B cell (primary cell): ENCODE results near the gene WFDC5. TPM values are rescaled to one million over a fixed set of nuclear protein-coding genes. Genes with fewer than 3 reads are reported as not detected.
A peak's percentile ranks its signal among the peaks of the same experiment; 100 is the strongest.

Experiments used
- ATAC-seq: fragments of 200-7000 bp; cut with Tn5 transposase; one replicate; pipeline ENCODE4 v1.10.0; 2021; ENCODE audit warnings: low read depth, mild to moderate bottlenecking, moderate number of reproducible peaks, moderate library complexity
- CTCF ChIA-PET: fragments of 350-600 bp; sonication (Branson Sonifier 250); formaldehyde crosslinking; loops from one replicate; lab custom pipeline; 2021; ENCODE audit warnings: antibody characterized with exemption, inconsistent platforms; lab: Charles Lee
- POLR2A ChIA-PET: fragments of 350-600 bp; sonication (Branson Sonifier 250); formaldehyde crosslinking; loops from one replicate; lab custom pipeline; 2021; ENCODE audit warnings: antibody characterized with exemption; lab: Charles Lee
- DNase-seq: peaks from one replicate; pipeline ENCODE4 v3.0.0; 2013
- H2AFZ ChIP-seq: 2 replicates; pipeline ENCODE4 v1.6.1; 2012; ENCODE audit warnings: mild to moderate bottlenecking, low read depth, low read length; ENCODE audit not compliant: insufficient read depth, poor library complexity, severe bottlenecking
- H3K27ac ChIP-seq, 2 donors: 1 replicate in 1 of 2; 2 replicates in 1 of 2; pipeline ENCODE4 v1.5.1; 2012 to 2013; ENCODE audit warnings: low read length in 2 of 2, mild to moderate bottlenecking in 2 of 2, moderate library complexity in 1 of 2
- H3K27me3 ChIP-seq, 4 experiments: fragments of 200-600 bp in 1 of 4; sonication (generic) in 1 of 4; replicated peaks in 1 of 4; 1 replicate in 2 of 4; 2 replicates in 2 of 4; pipeline versions ENCODE4 v1.6.1 to v1.7.0; 2013 to 2016; ENCODE audit warnings: low read length in 3 of 4, mild to moderate bottlenecking in 2 of 4, mixed read lengths in 1 of 4, moderate library complexity in 1 of 4; ENCODE audit not compliant: insufficient read depth in 4 of 4, control insufficient read depth in 3 of 4; ENCODE audit errors: control extremely low read depth in 1 of 4
- H3K36me3 ChIP-seq, 2 experiments: replicated peaks in 1 of 2; 1 replicate in 1 of 2; 2 replicates in 1 of 2; pipeline versions ENCODE4 v1.6.1 to v1.7.1; 2013; ENCODE audit warnings: low read length in 1 of 2; ENCODE audit not compliant: insufficient read depth in 2 of 2, control insufficient read depth in 1 of 2; ENCODE audit errors: control extremely low read depth in 1 of 2, extremely low read depth in 1 of 2
- H3K4me1 ChIP-seq, 2 donors: fragments of 200-600 bp in 1 of 2; sonication (generic) in 1 of 2; 1 replicate in 1 of 2; 2 replicates in 1 of 2; pipeline versions ENCODE4 v1.5.1 to v1.6.1; 2013 to 2017; ENCODE audit warnings: low read length in 2 of 2; ENCODE audit not compliant: control insufficient read depth in 2 of 2, insufficient read depth in 2 of 2
- H3K4me2 ChIP-seq: replicated peaks from 2 replicates; pipeline ENCODE3; 2012; ENCODE audit warnings: mild to moderate bottlenecking, low read depth, low read length; ENCODE audit not compliant: poor library complexity, severe bottlenecking
- H3K4me3 ChIP-seq, 5 experiments: fragments of 200-600 bp in 1 of 5; sonication (generic) in 1 of 5; 1 replicate in 3 of 5; 2 replicates in 2 of 5; pipeline versions ENCODE4 v1.5.1 to v1.7.0; 2011 to 2016; ENCODE audit warnings: low read length in 4 of 5, mild to moderate bottlenecking in 4 of 5, low read depth in 2 of 5, control low read depth in 1 of 5, moderate library complexity in 1 of 5; ENCODE audit not compliant: insufficient read depth in 1 of 5; ENCODE audit errors: control extremely low read depth in 1 of 5, extremely low read depth in 1 of 5
- H3K79me2 ChIP-seq: fragments of 200-600 bp; sonication (generic); one replicate; pipeline ENCODE4 v1.6.0; 2016; ENCODE audit warnings: low read length; ENCODE audit not compliant: control insufficient read depth, insufficient read depth
- H3K9ac ChIP-seq: fragments of 200-600 bp; sonication (generic); 2 replicates; pipeline ENCODE4 v1.6.1; 2017; ENCODE audit warnings: mild to moderate bottlenecking, low read length, moderate library complexity
- H3K9me3 ChIP-seq, 3 donors: one replicate each; pipeline versions ENCODE4 v1.6.1 to v1.7.1; 2013; ENCODE audit warnings: low read length in 2 of 3; ENCODE audit not compliant: control insufficient read depth in 2 of 3, insufficient read depth in 1 of 3; ENCODE audit errors: control extremely low read depth in 1 of 3
- H4K20me1 ChIP-seq: 2 replicates; pipeline ENCODE4 v1.6.0; 2012; ENCODE audit warnings: mild to moderate bottlenecking, low read length; ENCODE audit not compliant: insufficient read depth, control insufficient read depth, poor library complexity, severe bottlenecking
- H3K27ac Mint-ChIP-seq: one replicate; pipeline ENCODE4 v1.8.0; 2021; ENCODE audit warnings: mixed read lengths
- H3K27me3 Mint-ChIP-seq: one replicate; pipeline ENCODE4 v1.8.0; 2021; ENCODE audit warnings: mixed read lengths
- H3K4me1 Mint-ChIP-seq: one replicate; pipeline ENCODE4 v1.8.0; 2021; ENCODE audit warnings: mixed read lengths
- H3K4me3 Mint-ChIP-seq: one replicate; pipeline ENCODE4 v1.8.0; 2021; ENCODE audit warnings: mixed read lengths
- H3K9me3 Mint-ChIP-seq: one replicate; pipeline ENCODE4 v1.8.0; 2022; ENCODE audit warnings: mixed read lengths; ENCODE audit not compliant: insufficient read depth
- CTCF ChIP-seq: fragments of 200-600 bp; IDR thresholded peaks from one replicate; pipeline ENCODE4 v1.8.0; 2022; ENCODE audit warnings: antibody characterized with exemption, mild to moderate bottlenecking
- EZH2 ChIP-seq: IDR thresholded peaks from 2 replicates; pipeline ENCODE4 v1.6.1; 2012; ENCODE audit warnings: borderline replicate concordance, low read depth, mild to moderate bottlenecking, moderate library complexity, low read length; ENCODE audit not compliant: insufficient read depth, poor library complexity, severe bottlenecking
- WGBS: methylation state at CpG from one replicate; pipeline ENCODE4 v1.1.5; 2013; ENCODE audit warnings: missing lambda C conversion rate; ENCODE audit not compliant: insufficient coverage; 5-methylcytosine and 5-hydroxymethylcytosine counted together
- intact Hi-C: fragments of 100-400 bp; cut with micrococcal nuclease; formaldehyde crosslinking; loops from one replicate; pipeline ENCODE4 v1.10.0; 2022
- polyA plus RNA-seq: library from polyadenylated mRNA; depleted of rRNA; stranded (reverse); fragments of >200 nt; gene quantifications from 2 replicates; pipeline ENCODE4 v1.2.3, GENCODE V29; 2012
- total RNA-seq, 2 donors: library from RNA; stranded (reverse); fragments of 120-200 nt in 1 of 2; gene quantifications; 1 replicate in 1 of 2; 2 replicates in 1 of 2; pipeline versions ENCODE4 v1.2.3 to v1.2.4, GENCODE V29; 2013 to 2022

WFDC5 gene
- total and polyA plus RNA-seq, 2 donors (not counting 1 experiment from before 2014, with no cell fraction given), result not detected

- Histone ChIP-seq H3K4me3 (no peak overlapping the region), H2AFZ (no peak overlapping the region), H3K27me3 (no peaks in the 10 kb centered on the region), H3K4me2 (no peak overlapping the region), H3K9me3 (no peaks in the 10 kb centered on the region), H3K79me2 (peaks cover 67% of the 10 kb centered on the region), H3K4me1 (no peaks in the 10 kb centered on the region), H3K9ac (no peak overlapping the region), H4K20me1 (peaks cover 62% of the 10 kb centered on the region), H3K27ac (peak overlapping the region in 1 of 2 donors; percentile 34), H3K36me3 (peaks cover 29 to 82% of the 10 kb centered on the region in 2 experiments)
- Mint-ChIP-seq H3K4me1 (peaks cover 31% of the 10 kb centered on the region), H3K27me3 (no peaks in the 10 kb centered on the region), H3K4me3 (no peak overlapping the region), H3K27ac (no peak overlapping the region), H3K9me3 (no peaks in the 10 kb centered on the region)
- intact Hi-C loops, result no loop called here
- TF ChIP-seq CTCF, result no peak
- no peak for TF ChIP-seq EZH2
- ChIA-PET POLR2A (interaction anchor here (0.6 to 0.7 kb wide), 2 partner anchors 228 to 755 kb away, joined by 3 to 4 read pairs; no protein-coding TSS in a partner anchor), CTCF (interaction anchor here (0.9 to 2.9 kb wide), 6 partner anchors 18 to 60 kb away, joined by 3 to 11 read pairs (median 6); no protein-coding TSS in a partner anchor)
- 99% methylated on average over 6 of the region's 6 CpGs for WGBS
- no peak for ATAC-seq
- DNase-seq, result no peak
These were observed 43.9 kb downstream of the WFDC5 start for GRCh38 chr20:45070932-45071632.

GRCh38 chr20:45069261-45069660 is 45.7 kb downstream of the WFDC5 start:
- H3K27ac ChIP-seq, result no peak overlapping the region
- DNase-seq (no peak), ATAC-seq (no peak)
- ChIA-PET POLR2A (no interaction called here), CTCF (interaction anchor here (1.1 kb wide), 1 partner anchor 27 kb away, joined by 3 read pairs; no protein-coding TSS in a partner anchor)
- H3K9me3 Mint-ChIP-seq, result no peaks in the 10 kb centered on the region
- H3K27me3 Mint-ChIP-seq, result no peaks in the 10 kb centered on the region
- peaks cover 70% of the 10 kb centered on the region for H4K20me1 ChIP-seq
- WGBS, result no CpG with 5 or more reads among the region's 1 CpG
- no peak overlapping the region for H3K4me3 Mint-ChIP-seq
- no peak overlapping the region for H3K27ac Mint-ChIP-seq
- no peak overlapping the region for H2AFZ ChIP-seq
- peaks cover 44% of the 10 kb centered on the region for H3K4me1 Mint-ChIP-seq
- H3K79me2 ChIP-seq, result peaks cover 81% of the 10 kb centered on the region
- H3K4me1 ChIP-seq, result peaks cover 0 to 6% of the 10 kb centered on the region in 2 donors
- no peak overlapping the region for H3K9ac ChIP-seq
- no peaks in the 10 kb centered on the region for H3K9me3 ChIP-seq
- intact Hi-C loops, result no loop called here
- H3K36me3 ChIP-seq, result peaks cover 21 to 63% of the 10 kb centered on the region in 2 experiments
- no peak overlapping the region for H3K4me2 ChIP-seq
- H3K4me3 ChIP-seq, result no peak overlapping the region
- TF ChIP-seq EZH2 (no peak), CTCF (no peak)
- H3K27me3 ChIP-seq, result no peaks in the 10 kb centered on the region
